GM19035 (cell line): ENCODE results near the gene ZCCHC24.
"Not testable (repeated sequence)": the region's sequence is repeated elsewhere in the genome, so short reads cannot be mapped to it uniquely, and the experiment has no call there.

Experiments used
- ATAC-seq: cut with Tn5 transposase; IDR thresholded peaks from one replicate; pipeline ENCODE4 v1.9.1; 2021; ENCODE audit not compliant: unreplicated experiment

ZCCHC24 gene

GRCh38 chr10:79349766-79350406 lies 95.5 kb downstream of the ZCCHC24 start:
- ATAC-seq: no peak

GRCh38 chr10:79349072-79349491 lies 96.3 kb downstream of the ZCCHC24 start:
- ATAC-seq: no peak

DNA sequence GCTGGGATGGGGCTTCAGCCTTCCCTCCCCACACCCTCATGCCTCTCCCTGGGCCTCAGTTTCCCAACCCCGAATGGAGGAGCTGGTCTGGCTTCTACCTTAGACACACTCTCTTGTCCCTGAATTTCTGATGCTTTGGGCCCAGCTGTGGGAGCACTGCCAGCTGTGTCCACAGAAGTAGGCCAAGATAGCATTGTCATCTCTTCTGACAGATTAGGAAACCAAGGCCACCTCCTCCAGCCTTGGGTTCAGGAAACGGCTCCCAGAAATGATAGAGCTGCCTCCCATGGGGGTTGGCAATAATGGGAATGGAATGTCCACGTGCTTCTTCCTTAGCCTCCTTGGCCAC lies 96.8 kb downstream of the ZCCHC24 start:
- no peak for ATAC-seq

- peak; percentile 74 for ATAC-seq
Measured at GRCh38 chr10:79347894-79348639, 97.4 kb downstream of the ZCCHC24 start.

- peak; percentile 70 for ATAC-seq
Measured at GRCh38 chr10:79347226-79347893, 98.1 kb downstream of the ZCCHC24 start, which contains the start of gene PPIF. TSS of gene PPIF (plus strand) at chr10:79347469. CDS start at chr10:79347549, 80 bp downstream.

- no peak for ATAC-seq
Measured at GRCh38 chr10:79346388-79347225, 98.8 kb downstream of the ZCCHC24 start.

DNA sequence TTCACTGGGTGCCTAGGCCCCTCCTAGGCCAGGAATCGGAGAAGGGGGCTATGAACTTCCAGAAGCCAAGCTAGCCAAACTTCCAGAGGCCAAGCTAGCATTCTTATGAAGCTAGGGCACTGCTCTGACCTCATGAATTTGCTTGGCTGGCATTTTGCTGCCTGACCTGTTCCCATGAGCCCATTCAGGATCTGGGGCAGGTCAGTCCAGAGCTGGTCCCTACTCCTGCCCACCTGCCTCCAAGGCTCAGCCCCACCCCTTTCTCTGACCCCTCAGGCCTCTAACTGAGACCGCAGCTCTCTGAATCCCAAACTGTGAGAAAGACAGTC lies 99.4 kb downstream of the ZCCHC24 start:
- ATAC-seq: no peak

GRCh38 chr10:79345241-79346011 lies 100.0 kb downstream of the ZCCHC24 start:
- no peak for ATAC-seq

DNA sequence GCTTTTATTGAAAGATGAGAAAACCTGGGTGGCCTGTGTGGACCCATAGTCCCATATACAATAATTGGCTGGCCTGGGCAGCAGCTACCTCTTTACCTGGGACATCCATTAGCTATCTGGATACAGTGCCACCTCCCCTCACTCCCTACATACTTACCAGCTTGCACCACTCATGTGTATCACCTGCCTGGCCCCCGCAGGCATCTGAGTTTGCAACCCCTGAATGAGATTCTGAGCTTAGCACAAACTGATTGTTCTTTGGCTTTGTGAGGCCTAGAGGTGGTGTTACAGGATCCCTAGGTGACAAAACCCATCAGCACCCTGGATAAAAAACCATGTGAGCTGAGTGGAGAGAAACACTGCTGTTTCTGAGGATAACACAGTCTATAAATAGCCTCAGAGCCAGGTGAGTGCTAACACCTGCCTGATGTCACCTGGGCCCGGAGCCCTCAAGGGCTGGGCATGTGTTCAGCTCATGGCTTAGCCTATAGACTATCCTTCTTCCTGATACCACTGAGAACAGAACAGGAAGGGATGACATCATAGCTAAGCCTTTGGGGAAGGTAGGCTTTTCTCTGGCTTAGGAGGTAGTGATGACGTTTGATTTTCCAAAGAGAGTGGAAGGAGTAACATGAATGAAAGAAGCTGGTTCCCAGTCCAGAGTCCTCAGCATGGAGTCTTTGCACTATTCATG lies 100.8 kb downstream of the ZCCHC24 start:
- no peak for ATAC-seq

DNA sequence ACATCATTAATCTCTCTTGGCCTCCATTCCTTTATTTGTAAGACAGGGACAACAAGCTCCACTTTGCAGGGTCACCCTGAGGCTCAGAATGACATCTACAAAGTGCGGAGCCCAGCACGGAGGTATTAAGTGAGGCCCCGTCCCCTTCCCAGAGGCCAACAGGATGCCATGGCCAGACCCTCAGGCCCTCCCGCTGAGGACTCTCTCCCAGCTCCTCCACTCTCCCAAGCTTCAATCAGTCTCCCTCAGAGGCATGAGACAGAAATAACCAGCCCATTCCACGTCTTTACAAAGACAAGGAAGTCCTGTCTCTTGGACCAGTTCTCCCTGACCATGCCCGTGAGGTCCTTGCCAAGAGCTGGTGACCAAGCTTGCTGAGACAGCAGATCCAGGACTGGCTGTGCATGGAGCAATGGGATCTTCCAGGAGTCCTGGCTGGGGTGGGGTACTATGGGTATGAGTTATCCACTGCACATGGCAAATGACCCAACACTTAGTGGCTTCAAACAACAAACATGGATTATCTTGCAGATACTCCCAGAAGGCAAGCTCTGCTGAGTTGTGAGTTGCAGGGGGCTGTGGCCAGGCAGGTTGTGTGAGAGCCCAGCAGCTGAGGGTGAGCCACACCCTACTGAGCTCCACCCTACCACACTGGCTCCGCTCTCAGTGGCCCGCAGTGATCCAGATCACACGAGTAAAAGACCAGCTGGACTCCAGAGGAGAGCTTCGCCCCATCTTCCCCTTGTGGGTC lies 102.4 kb downstream of the ZCCHC24 start:
- no peak for ATAC-seq

DNA sequence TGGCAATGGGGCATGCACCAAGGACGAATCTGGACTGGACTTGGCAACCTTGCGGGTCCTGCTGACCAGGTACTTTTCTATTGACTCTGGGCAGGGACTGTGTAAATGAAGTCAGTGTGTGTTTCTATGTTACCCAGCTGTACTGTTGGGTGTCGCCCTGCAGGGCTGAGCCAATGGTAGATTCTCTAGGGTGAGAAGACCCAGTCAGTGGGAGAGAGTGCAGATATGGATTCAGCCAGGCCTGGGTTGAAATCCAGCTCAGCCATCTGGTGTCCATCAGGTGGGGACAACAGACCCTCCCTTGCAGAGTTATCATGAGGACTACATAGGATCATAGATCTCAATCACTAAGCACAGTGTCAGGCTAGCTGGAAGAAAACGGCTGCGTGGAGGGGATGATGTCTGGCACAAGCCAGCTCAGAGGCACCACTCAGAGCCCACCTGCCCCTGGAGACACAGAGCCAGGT lies 103.1 kb downstream of the ZCCHC24 start:
- no peak for ATAC-seq

DNA sequence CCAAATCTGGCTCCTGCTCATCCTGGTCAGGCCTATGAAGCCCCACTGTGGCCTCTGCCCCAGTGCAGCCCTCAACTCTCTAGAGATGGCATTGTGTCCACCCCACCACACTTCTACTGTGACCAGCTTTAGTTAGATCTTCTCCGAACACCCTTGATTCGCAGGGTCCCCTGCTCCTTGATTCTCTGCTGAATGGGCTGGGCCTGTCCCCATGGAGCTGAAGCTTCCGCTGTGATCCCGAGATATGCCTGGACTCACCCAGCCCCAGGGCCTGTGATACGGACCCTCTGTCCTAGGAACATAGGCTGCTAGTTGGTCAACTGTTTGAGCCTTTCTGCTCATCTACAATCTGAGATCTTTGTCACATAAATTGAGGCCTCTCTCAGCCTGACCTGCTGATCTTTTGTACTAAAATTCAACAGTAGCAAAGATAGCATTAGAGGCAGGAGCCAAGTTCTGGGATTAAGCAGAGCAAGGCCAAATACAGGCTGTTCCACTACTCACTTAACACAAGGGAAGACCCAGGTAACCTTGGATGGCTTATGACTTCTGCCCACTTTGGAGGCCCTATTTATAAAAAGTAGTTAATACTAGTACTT lies 104.7 kb downstream of the ZCCHC24 start:
- ATAC-seq: no peak

DNA sequence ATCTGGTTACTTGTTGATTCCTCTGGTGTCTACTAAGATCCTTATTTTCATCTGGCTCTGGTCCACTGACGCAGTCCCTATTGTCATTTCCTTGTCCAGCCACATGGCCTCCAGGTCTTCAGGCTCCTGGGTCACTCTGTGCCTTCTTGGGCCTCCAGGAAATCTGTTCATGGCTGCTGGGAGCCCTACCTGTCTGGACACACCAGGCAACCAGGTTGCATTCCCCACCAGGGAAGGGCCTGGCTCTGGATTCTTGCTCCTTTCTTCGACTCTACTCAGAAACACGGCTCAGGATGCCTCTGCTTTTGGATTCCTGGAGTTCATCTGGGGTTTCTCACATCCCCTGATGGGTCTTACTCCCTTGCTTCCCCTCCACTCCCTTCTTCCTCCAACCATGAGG lies 106.2 kb downstream of the ZCCHC24 start:
- ATAC-seq: no peak

GRCh38 chr10:79337783-79338469 lies 107.5 kb downstream of the ZCCHC24 start:
- not testable (repeated sequence) for ATAC-seq

GRCh38 chr10:79336739-79337138 lies 108.7 kb downstream of the ZCCHC24 start:
- no peak for ATAC-seq

- no peak for ATAC-seq
Measured at GRCh38 chr10:79336276-79336675, 109.1 kb downstream of the ZCCHC24 start.

- no peak for ATAC-seq
Measured at GRCh38 chr10:79335470-79336235, 109.8 kb downstream of the ZCCHC24 start.
